CD1c-positive myeloid dendritic cell (primary cell): ENCODE measurements around the gene PKNOX2.

Source experiments
- DNase-seq: peaks from one replicate; pipeline ENCODE4 v3.0.0-alpha.2; 2016; ENCODE audit errors: extremely low spot score

The PKNOX2 gene

DNA sequence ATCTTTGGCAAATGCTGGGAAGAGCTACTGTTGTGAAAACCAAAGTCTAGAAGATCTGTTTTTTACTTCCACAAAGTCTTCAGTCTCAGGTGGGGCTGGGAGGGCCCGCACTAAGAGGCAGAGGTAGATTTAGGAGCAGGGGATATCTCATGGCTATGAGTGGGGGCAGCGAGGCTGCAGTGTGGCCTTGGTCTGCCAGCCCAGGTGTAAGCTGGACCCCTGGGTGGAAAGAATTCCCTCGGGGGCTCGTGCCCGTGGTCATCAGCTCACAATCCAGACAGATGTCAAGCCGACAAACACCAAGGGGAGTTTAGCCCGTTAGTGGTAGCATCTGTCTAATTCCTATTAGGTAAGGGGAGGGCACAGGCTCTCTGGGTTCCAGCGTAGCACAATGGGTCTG, 9.0 kb downstream of the PKNOX2 start:
- no peak for DNase-seq

DNA sequence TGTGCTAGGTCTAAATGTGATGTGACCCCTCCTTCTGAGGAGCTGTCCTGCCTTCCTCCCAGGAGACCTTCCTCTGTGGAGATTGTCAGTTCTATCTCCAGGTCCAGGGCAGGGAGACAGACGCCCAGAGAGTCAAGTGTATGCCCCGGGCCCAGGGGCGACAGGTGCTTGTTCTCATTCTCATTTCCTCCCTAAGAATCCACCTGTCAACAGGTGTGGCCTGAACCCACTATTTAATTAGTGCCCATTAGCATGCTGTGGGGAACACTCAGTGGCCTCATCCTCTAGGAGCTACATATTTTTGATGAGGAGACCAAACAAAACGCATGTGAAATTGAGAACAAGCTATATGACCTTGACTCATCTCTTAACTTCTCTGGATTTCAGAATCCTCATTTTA, 9.5 kb downstream of the PKNOX2 start:
- DNase-seq = no peak

DNA sequence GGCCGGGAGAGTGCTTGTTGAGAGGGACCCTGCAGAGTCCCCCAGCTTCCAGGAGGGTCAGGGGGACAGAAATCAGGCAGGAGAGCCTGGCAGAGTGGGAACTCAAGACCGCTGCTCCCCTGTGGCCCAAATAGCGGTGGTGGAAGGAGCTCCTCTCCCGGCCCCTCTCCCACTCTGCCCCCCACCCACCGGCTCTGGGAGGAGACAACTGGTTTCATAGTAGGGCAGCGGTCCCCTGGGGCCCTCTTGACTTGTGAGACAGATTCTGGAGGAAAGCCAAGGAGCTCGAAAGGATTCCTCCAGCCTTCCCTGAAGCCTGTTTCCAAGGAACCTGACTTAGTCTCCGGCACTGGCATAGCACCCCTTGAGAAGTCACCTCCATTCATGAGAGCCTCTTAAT, 10.1 kb downstream of the PKNOX2 start:
- no peak for DNase-seq

DNA sequence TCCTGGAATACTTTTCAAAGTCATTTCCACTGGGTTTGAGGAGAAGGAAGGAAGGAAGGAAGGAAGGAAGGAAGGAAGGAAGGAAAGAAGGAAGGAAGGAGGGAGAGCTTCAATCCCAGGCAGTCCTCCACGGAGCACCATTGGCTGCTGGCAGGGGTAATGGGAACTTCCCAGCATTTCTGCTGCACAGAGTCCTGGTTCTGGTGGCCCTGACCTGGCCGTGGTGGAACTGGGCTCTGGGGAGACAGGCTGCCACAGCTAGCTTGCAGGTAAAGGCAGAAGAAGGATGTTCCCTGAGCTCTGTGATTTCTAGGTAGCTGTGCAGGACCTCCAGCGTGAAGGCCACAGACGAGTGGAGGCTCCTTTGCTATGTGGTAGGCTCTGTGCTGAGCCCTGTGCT, 10.6 kb downstream of the PKNOX2 start:
- DNase-seq = no peak

DNA sequence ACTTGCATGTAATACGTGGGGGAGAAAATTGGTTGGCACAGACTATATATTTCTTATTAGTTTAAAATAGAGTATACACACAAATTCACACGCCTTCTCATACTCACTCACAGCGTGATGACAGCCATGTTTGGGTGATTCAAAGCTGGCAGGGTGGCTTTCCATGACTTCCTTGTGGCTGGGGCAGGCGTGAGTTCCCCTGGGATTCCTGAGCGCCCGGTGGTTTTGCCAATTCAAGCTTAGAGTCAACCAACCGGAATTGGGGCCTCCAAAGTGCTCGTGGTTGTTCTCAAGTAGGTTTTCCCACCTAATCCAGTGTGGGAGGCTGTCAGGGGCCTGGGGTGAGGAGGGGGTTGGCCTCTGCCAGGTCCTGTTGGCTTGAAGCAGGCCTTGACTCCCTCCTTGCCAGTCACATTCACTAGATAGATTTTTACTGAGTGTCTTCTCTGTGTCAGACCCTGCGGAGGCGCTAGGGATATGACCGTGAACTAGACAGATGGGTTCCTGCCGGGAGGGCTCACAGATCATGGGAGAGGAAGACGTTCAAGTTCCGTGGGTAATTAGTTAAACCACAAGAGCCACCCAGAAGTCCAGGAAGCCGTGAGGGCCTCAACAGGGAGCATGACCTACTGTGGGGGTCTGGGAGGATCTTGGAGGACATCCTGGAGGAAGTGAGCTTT, 11.5 kb downstream of the PKNOX2 start:
- no peak for DNase-seq

DNA sequence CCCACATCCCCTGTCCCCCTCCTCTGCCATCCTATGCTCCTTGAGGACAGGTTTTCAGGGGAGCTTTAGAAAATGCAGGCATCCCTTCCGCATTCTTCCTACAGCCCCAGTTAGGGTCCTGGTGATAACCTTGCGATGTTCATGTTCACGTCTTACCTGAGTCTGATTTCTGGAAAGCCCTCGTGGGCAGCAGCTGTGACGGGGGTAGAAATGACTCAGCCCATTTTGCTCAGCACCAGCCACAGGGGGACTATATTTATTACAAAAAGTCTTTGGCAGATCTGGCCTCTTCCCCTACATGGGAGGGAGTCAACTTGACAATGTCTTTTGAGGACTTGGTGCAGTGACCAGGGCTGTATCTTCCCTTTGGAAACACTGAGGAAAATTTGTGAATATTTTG, 12.3 kb downstream of the PKNOX2 start:
- DNase-seq = no peak

DNA sequence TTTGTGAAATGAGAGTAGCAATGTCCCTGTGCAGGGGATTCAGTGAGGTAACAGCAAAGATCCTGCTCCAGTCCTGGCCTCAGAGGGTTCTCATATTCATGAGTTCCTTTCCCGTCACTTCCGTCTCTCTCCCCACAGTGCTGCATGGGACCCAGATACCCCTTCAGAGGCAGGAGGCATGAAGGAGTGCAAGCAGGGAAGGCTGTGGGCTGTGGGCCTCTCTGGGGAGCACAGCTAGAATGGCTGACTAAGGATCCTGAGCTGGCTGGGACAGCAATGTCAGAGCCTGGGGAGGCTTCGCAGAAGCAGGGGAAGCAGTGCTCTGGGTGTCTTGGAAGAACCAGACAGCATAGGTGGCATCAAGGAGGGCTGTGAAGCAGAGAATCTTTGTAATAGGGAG, 13.0 kb downstream of the PKNOX2 start:
- DNase-seq = no peak

DNA sequence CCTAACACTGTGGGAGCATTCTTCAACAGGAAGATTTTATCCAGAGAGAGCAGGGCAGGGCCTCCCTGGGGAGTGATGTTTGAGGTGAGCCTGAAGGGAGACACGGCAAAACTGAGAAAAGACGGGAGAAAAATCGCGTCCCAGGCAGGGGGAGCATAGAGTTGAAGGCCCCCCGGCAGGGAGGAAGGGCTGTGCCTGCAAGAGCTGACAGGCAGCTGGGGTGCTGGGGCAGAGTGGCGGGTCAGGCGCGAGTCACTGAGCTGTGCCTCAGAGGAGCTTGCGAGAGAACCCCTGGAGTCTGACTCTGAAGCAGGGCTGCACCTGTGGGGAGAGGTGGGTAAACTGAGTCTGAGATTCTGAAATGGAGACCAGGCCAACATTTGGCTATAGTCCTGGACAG, 14.8 kb downstream of the PKNOX2 start:
- DNase-seq = no peak

DNA sequence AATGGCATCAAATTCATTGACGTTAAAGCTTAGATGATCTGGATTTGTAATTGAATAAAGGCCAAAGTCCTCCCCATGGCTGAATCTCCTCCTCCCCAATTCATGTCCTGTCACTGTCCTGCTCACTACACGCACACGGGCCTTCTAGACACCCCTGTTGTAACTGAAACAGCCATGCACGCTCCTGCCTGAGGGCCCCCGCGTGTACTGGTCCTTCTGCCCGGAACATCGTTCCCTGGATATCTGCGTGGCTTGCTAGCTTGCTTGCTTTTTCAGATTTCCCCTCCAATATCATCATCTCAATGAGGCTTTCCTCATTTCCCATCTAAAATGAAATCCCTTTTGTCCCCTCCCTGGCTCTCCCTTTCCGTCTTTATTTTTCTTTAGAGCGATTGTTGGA, 15.3 kb downstream of the PKNOX2 start:
- no peak for DNase-seq

DNA sequence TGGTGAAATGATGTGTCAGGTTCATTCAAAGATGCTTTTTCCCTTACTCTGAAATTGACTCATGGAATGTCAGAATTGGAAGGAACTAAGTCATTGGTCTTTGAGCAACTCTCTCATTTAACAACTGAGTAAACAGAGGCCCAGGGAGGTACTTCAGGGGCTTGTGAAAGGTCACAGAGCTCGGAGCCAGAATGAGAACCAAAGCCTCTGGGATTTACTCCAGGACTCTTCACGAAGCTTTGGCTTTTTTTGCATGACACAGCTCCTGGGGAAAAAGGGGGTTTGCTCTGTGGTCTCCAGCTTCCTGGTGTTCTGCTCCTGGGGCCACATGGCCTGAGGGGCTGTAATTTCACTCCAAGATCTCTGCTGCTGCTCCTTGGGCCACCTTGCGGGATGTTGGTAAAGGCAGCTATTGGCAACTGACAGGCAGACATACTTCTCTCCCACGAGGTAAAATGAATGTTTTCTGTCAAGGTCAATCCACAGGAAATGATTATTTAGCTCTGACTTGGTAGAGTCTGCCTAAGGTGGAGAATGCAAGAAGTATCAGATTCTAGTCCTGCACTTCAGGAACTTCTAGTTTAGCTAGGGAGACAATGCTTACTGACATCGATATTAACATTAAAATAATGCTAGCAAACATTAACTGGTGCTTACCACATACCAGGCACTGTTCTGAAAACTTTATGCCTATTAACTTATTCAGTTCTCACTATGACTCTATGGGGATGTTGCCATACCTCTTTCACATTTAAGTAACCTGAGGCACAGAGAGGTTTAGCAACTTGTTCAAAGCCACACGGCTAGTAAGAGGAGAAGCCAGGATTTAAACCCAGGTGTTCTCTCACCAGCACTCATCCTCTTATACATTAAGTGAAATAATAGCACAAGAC, 16.1 kb downstream of the PKNOX2 start:
- no peak for DNase-seq

DNA sequence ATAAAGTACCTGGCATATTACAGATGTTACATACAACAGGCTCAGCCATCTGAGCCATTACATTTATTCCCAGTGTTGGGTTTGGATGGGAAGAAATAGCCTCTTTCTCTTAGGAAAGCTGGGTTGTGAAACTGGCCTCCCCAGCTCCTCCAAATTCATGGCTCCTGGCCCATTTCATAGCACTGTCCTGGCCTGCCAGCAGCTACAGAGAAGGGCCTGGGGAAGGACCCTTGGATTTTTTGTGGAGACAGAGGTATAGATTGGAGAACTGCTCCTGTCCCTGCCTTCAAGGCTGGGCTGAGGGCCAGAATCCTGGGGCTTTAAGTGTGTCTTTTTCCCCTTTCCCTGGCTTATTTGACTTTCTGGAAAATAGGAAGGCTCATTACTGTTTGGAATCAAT, 18.0 kb downstream of the PKNOX2 start:
- DNase-seq = no peak

DNA sequence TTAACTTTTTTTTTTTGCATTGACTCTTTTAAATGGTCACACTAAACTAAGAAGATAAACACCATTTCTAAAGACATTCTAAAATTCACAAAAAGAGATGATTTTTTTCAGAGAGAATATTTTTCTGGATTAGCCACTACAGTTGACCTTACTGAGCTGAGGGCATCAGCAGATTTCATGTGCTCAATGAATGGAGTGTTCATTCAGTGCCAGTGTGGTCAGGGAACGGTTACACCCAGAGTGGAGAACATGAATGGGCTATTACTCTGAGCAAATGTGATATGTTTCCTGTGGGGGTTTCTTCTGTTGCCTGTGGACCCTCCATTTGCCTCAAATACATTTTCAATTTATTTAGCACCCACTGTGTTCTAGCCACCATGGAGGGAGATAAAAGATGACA, 19.1 kb downstream of the PKNOX2 start:
- no peak for DNase-seq

DNA sequence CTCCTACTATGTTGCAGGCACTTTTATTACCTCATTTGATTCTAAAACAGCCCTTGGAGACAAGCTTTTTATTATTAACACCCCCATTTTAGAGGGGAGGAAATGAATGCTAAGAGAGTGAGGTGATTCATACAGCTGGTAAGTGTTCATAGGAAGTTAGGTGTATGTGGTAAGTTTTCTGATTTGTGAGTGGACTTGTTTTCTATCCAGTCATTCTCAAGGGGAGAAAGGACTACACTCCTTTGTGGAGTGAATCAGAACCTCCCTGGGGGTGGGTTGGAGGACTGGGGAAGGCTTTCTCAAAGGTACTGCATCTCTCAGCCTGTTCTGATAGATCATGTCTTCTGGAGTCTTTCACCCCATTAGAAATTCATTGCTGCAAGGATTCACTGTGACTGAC, 23.5 kb downstream of the PKNOX2 start:
- DNase-seq = no peak

DNA sequence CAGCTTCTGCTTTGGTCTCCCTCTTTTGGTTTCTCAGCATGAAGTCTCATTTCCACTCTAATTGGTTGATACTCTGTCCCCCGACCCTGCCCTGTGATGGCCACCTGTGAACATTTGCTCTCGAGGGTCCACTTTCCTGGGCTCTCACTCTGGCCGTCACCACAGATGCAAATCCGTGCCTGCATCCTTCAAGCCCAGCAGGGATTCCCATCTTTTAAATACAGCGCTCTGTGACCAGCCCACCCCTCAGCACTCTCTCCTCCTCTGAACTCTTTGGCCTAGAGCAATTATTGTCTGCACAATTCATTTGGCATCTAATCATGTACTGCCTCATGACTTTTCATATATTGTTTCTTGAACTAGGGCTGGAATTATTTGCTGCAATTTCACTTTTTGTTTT, 26.0 kb downstream of the PKNOX2 start:
- no peak for DNase-seq

DNA sequence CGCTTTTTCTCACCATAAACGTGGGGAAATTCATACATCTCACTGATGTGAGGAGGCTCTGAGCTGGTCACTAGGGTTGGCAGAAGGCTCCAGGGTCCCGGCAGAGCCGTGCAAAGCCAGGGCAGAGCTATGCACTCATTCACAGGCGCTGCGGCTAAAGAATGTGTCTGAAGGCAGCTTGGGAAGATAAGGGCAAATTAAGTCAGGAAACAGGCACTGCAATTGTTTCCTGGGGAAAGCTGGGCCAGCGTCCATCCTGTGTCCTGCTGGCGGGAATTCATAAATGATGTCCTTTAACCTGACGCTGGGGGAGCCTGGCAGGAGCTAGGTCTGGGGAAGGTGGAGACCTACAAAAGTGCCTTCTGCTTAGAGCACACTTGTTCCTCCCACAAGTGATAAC, 27.6 kb downstream of the PKNOX2 start:
- no peak for DNase-seq

DNA sequence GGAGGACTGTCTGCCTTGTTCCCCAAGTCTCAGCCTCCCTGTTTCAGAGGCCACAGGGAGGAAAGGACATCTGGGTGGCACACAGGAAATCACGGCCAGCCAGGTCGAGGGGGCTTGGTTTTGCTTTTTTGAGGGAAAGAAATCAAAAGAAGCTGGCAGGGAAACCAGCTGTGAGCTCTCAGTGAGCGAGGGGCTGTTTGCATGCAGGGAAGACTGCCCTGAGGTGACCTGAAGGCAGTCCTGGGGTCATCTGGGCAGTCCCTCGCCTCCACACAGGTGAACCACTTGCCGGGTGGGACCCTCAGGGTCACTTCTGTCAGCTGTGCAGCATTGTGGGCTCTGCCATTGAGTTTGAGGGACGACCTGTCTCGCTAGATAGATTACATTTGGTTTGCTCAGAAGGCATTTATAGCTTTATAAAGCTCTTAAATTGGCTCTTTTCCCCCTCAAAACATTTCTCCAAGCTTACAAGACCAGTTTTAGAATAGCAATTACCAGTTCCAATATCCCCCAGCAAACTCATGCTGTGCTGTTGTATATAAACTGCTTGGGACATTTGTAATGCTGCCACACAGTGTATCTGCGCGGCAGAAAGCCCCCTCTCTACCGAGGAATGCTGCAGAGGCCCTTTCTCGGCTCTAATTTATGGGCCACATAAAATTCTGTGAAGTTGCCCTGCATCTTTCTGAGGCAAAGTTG, 28.3 kb downstream of the PKNOX2 start:
- DNase-seq = no peak

DNA sequence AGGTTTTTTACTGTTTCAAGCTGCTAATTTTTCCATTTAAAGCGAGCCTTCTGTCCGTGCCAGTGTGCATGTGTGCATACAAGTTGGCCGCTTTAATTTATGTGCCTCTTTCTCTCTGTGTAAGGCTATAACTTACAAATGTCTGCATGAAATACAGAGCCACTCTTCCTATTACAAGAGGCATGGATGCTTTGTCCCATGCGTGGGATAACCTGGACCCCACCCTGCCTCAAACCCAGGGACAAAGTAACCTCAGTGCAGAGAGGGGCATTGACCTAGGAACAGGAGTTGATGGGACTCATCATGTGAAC, 28.8 kb downstream of the PKNOX2 start:
- DNase-seq = no peak

DNA sequence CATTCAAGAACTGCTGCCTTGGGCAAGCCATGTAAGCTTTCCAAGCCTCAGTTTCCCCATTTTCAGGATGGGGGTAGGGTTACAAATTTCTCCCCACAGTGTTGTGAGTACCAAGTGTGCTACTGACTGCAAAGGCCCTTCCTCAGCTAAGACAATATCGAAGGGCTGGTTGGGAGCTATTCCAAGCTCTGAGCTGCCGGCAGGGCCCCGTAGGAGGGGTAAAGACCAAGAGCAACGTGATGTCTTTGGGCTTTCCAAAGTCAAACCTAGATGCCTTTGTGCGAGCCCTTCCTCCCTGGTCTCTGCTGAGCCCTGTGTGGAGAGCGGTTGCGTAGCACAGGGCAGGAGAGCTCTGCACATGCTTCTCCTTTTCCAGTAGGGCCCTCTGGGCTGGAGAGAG, 29.3 kb downstream of the PKNOX2 start:
- no peak for DNase-seq

DNA sequence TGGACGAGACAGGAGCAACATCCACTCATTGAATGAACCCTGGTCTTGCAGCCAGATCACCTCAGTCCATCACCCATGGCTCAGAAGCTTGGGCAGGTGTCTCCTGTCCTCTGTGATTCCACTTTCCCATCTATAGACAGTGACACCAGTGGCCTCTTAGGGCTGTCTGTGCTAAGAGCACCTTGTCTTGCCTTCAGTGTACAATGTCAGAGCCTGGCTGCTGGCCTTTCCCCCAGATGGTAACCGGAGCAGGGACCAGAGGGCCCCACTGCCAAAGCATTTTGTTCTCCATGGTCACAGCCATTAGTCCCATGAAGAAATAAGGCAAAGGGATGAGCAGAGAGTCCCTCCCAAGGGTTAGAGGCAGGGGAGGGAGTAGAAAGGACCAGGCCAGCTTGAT, 35.4 kb downstream of the PKNOX2 start:
- no peak for DNase-seq

DNA sequence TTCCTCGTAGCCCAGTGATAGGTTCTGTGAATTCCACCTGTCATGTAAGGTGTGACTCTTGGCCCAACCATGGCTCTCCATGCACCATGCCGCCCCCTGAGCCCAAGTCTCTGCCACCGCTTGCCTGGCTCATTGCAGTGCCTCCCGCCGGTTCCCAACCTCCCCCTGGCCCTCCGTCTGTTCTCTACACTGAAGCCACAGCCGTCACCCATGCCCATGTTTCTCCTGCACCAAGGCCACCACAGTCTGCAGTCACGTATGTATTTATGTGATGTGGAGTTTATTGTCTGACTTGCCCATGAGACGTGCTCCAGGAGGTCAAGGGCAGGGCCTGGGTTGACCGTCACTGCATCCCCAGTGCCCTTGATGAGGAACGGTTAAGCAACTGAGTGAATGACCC, 35.9 kb downstream of the PKNOX2 start:
- DNase-seq = no peak

DNA sequence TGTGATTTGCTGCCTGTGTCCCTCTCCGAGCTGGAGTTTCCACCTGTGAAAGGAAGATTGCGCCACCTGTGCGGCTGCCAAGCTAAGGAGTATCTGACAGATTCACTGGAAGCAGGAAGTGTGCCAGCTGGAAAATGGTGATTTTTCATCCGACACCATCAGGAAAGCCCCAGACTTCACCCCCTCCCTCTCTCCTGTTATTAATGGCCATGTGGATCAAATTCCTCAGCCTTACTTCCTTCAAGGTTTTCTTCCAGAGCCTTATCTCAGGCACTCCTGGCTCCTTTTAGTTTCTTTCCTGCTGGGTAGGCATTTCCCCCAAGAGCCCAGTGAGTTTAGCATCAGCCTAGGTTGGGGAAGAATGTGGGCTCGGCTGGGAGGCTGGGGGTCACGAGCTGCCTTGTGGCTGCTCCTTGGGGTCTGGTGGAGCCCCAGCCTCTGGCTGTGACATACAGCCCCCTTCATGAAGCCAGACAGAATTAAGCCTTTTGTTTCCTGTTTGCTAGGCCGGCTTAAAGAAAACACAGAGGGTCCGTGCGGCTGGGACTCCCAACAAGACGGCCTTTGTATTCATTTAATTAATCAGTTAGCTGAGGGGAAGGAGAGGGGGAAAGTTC, 37.1 kb downstream of the PKNOX2 start:
- DNase-seq = no peak

DNA sequence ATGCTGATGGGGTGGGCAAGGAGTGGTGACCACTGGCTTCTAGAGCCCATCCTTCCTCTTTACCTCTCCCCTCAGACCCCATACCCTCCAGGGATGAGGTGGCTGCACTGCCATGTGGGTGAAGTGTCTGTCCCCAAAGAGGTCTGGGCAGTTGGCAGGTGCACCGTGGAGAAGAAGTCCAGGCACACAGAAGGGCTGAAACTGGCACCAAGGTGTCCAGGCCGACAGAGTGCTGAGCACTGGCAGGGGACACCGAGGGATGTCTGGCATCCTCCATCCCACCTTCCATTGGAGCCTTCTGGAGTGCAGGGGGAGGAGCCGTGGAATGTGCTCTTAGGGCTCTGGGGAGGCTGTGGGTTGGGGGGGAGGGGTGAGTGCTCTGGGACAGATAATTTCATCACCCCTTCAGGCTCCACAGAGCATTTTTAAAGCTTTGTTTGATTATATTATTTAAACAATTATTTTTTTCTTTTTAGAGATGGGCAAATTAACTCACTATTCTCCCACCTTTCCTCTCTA, 37.9 kb downstream of the PKNOX2 start:
- no peak for DNase-seq
